Ectodermal cell (in vitro differentiated cells): Measurements from ENCODE around the gene SNAPIN.

ENCODE experiments used
- H3K27ac ChIP-seq: 2 replicates; pipeline ENCODE4 v1.7.0; 2013; ENCODE audit warnings: mild to moderate bottlenecking, low read depth, low read length; ENCODE audit not compliant: insufficient read depth, poor library complexity, severe bottlenecking
- H3K27me3 ChIP-seq: 2 replicates; pipeline ENCODE4 v1.7.0; 2013; ENCODE audit warnings: mild to moderate bottlenecking, low read length; ENCODE audit not compliant: insufficient read depth, control insufficient read depth, poor library complexity, severe bottlenecking
- H3K36me3 ChIP-seq: one replicate; pipeline ENCODE4 v1.7.0; 2013; ENCODE audit warnings: low read length; ENCODE audit not compliant: control insufficient read depth, insufficient read depth
- H3K4me1 ChIP-seq: one replicate; pipeline ENCODE4 v1.7.0; 2013; ENCODE audit warnings: low read length; ENCODE audit not compliant: control insufficient read depth, insufficient read depth
- H3K4me3 ChIP-seq: 2 replicates; pipeline ENCODE4 v1.7.0; 2013; ENCODE audit warnings: low read depth, low read length, control low read depth; ENCODE audit not compliant: insufficient read depth
- H3K9me3 ChIP-seq: 2 replicates; pipeline ENCODE4 v1.7.0; 2013; ENCODE audit warnings: mild to moderate bottlenecking, low read length, moderate library complexity; ENCODE audit not compliant: control insufficient read depth
- whole genome bisulfite sequencing, 2 experiments: methylation state at CpG; one replicate each; pipeline ENCODE4 v1.1.7; 2013; ENCODE audit warnings: missing lambda C conversion rate in 2 of 2; 5-methylcytosine and 5-hydroxymethylcytosine counted together

Gene SNAPIN

DNA sequence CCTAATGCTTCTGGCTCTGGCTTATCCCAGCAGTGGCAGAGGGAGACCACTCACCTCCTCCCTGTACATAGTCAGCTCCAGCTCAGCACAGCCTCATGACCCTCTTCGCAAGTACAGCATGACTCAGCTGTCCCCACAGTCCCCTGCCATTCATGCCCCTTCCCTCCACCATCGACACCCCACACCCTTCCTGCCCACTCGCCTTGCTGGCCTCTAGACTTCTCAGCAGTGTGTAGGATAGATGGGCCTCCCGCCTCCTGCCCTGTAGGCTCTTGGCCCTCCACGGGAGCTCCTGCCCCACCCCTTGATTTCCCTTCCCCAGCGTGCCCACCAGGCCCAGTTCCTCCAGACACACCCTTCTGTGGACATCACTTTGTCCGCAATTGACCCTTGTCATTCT, 29.8 kb downstream of the SNAPIN start:
- Histone ChIP-seq H3K36me3 (no peaks in the 10 kb centered on the region), H3K27me3 (no peaks in the 10 kb centered on the region)

DNA sequence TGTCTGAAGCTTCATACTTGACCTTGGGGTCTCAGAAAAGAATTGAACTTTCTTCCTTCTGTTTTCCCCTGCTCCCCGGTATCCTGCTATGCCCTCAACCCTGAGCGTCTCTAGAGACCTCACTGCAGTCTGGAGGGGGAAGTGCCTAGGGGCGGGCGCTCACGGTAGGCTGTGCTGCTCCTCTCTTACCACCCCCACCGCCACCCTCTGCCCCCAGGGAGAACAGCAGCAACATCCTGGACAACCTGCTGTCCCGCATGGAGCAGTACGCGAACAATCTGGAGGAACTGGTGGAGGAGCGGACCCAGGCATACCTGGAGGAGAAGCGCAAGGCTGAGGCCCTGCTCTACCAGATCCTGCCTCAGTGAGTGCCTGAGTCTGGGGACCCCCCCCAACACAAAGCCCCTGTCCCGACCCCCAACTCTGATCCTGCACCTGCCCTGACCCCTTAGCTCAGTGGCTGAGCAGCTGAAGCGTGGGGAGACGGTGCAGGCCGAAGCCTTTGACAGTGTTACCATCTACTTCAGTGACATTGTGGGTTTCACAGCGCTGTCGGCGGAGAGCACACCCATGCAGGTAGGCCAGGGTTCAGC, 30.3 kb downstream of the SNAPIN start:
- H3K27me3 ChIP-seq: no peaks in the 10 kb centered on the region
- 93 to 94% methylated on average over 18 of the region's 18 CpGs for WGBS, 2 experiments
- no peaks in the 10 kb centered on the region for H3K36me3 ChIP-seq
- peaks cover 4% of the 10 kb centered on the region for H3K4me1 ChIP-seq
- H3K4me3 ChIP-seq: no peak overlapping the region
- H3K9me3 ChIP-seq: no peaks in the 10 kb centered on the region
- no peak overlapping the region for H3K27ac ChIP-seq

More for the DNA sequence above, 29.8 kb downstream of the SNAPIN start:
- Histone ChIP-seq H3K4me1 (peaks cover 4% of the 10 kb centered on the region), H3K4me3 (no peak overlapping the region), H3K9me3 (no peaks in the 10 kb centered on the region), H3K27ac (no peak overlapping the region)
- 90 to 94% methylated on average over 7 of the region's 7 CpGs for WGBS, 2 experiments

DNA sequence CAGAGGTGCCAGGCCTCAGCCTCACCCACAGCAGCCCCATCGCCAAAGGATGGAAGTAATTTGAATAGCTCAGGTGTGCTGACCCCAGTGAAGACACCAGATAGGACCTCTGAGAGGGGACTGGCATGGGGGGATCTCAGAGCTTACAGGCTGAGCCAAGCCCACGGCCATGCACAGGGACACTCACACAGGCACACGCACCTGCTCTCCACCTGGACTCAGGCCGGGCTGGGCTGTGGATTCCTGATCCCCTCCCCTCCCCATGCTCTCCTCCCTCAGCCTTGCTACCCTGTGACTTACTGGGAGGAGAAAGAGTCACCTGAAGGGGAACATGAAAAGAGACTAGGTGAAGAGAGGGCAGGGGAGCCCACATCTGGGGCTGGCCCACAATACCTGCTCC, 35.0 kb downstream of the SNAPIN start:
- no peaks in the 10 kb centered on the region for H3K9me3 ChIP-seq
- no peaks in the 10 kb centered on the region for H3K36me3 ChIP-seq
- WGBS, 2 experiments: 84% methylated on average over 4 of the region's 4 CpGs
- no peak overlapping the region for H3K27ac ChIP-seq
- H3K4me1 ChIP-seq: peaks cover 8% of the 10 kb centered on the region
- no peaks in the 10 kb centered on the region for H3K27me3 ChIP-seq
- H3K4me3 ChIP-seq: no peak overlapping the region

DNA sequence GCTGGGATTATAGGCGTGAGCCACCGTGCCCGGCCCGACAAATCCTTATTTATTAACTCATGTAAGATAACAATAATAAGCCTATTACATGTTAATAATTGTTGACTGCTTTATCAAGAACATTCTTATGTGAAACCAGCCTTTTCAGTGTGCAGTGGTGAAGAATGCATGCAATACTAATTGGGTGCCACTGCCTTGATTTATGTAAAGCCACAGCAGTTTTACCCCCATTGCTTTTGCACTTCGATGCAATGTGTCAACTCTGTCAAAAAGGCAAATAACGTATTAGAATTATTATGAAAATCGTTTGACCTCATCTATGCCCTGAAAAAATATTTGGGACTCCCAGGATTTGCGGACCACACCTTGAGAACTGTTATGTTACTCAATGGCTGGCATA, 38.2 kb downstream of the SNAPIN start:
- Histone ChIP-seq H3K4me1 (peaks cover 8% of the 10 kb centered on the region), H3K4me3 (no peak overlapping the region), H3K36me3 (no peaks in the 10 kb centered on the region), H3K9me3 (no peaks in the 10 kb centered on the region), H3K27ac (no peak overlapping the region), H3K27me3 (no peaks in the 10 kb centered on the region)
- 89 to 92% methylated on average over 4 of the region's 8 CpGs for WGBS, 2 experiments

DNA sequence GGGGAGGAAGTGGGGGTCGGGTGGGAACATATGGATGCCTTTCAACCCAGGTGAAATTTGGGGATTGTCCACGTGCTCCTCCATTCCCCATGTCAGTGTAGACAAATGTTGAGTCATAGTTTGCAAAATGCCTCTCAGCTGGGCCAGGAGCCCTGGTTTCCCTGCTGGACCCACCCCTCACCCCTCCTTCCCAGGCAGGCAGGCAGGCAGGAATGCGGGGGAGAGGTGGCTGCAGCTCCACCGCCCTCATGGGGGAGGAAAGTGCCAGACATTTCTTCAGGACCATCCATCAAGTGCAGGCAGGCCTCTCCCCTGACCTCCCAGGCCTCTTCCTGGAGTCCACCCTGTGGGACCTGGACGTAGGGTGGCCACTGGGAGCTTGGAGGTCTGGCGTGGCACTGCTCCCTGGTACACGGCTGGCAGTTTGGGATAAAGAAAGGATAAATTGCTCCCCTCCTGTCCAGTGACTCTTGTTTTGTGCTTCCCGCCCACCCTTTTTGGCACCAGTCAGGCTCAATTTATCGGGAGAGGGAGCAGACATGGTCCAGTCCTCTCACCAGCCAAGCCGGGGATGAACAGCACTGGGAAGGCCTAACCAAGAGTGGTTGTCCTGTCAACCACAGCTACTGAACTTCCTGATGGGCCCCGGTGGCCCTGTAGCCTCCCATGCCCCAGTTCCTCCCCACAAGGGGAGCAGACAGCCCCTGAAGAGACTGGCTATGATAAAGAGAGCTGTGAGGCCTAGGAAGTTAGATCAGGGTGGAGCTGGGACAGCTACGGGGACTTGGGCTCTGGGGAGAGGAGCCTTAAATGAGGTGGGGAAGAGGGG, 38.9 kb downstream of the SNAPIN start:
- no peaks in the 10 kb centered on the region for H3K27me3 ChIP-seq
- H3K27ac ChIP-seq: peak overlapping the region; percentile 11
- no peaks in the 10 kb centered on the region for H3K9me3 ChIP-seq
- 61 to 66% methylated on average over 12 of the region's 12 CpGs for WGBS, 2 experiments
- no peaks in the 10 kb centered on the region for H3K36me3 ChIP-seq
- H3K4me3 ChIP-seq: no peak overlapping the region
- H3K4me1 ChIP-seq: peaks cover 8% of the 10 kb centered on the region

DNA sequence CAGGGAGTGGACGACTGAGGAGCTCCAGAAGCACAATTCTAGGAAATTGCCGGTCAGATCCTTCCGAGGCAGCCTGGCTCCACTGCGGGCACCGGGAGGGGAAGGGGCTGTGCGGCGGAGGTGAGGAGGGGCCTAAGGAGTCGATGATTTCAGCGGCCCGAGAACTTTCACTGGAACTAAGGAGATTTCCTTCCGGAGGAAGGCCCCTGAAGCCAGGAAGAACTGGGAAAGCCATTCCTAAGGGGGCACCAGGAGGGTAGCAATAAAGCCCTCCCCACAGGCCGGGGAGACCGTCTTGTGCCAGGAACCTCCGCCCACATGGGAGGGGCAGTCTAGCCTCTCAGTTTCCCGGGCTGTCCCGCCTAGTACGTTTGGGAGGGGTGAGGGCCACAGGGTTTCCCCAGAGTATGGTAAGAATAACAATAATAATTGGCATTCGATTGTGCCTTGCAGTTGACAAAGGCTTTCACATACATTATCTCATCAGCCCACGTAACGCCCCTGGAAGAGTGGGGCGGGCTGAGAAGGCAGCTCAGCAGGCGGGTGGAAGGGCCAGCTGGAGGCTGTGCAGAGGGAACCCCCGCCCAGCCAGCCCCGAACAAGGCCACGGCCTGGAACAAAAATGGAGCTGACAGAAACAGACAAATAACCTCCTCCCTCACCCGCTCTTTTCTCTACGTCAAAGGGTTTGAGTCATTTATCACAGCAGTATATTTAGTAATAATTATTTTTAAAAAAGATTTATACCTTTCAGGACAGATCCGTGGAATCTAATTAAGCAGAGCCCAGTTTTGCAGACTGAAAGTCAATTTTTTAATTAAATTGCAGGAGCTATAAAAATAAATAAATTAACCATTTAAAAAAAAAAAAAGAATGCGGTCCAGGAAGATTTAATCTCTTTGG, 39.8 kb downstream of the SNAPIN start:
- no peak overlapping the region for H3K4me3 ChIP-seq
- no peaks in the 10 kb centered on the region for H3K9me3 ChIP-seq
- H3K36me3 ChIP-seq: no peaks in the 10 kb centered on the region
- WGBS, 2 experiments: 28 to 34% methylated on average over 26 of the region's 29 CpGs
- H3K4me1 ChIP-seq: peaks cover 8% of the 10 kb centered on the region
- no peaks in the 10 kb centered on the region for H3K27me3 ChIP-seq
- H3K27ac ChIP-seq: peak overlapping the region; percentile 41

DNA sequence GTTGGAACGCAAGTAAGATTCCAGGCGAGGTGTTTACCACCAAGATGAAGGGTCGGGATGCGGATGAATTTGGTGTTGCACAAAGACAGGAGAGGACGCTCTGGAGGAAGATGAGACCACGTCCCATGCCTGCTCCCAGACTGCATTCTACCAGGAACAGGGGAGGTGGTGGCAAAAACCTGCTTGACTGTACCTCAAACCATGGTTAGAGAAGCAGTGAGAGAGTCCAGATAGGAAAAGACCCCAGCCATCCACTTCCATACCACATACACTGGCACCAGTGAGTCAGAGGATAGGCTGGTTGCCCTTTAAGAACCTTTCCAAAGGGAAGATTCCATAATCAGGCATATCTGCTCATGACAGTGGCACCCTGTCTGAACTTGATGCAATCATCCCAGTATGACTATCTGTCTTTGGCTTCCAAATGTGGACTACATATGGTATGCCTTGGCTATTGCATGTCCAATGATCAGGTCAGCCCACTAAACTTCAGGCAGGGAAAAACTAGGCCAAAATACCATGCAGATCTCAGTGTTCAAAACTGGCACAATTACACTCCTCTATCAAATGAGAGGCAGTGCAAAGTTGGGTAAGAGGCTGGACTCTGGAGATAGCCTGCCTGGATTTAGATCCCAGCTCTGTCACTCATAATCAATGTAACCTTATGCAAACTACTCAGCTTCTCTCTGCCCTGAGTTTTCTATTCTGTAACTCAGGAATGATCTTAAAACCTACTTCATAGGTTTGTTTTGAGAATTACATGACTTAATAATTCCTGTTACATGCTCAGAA, 40.6 kb downstream of the SNAPIN start:
- peaks cover 8% of the 10 kb centered on the region for H3K4me1 ChIP-seq
- H3K9me3 ChIP-seq: no peaks in the 10 kb centered on the region
- 97 to 99% methylated on average over 6 of the region's 6 CpGs for WGBS, 2 experiments
- H3K4me3 ChIP-seq: no peak overlapping the region
- H3K27me3 ChIP-seq: no peaks in the 10 kb centered on the region
- no peak overlapping the region for H3K27ac ChIP-seq
- no peaks in the 10 kb centered on the region for H3K36me3 ChIP-seq

DNA sequence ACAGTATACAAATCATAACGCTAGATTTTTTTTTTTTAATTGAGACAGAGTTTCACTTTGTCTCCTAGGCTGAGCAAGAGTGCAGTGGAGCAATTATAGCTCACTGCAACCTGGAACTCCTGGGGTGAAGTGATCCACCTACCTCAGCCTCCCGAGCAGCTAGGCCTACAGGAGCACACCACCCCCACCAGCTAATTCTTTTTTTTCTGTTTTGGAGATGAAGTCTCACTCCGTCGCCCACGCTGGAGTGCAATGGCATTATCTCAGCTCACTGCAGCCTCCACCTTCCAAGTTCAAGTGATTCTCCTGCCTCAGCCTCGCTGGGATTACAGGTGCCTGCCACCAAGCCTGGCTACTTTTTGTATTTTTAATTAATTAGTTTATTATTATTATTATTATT, 41.3 kb downstream of the SNAPIN start:
- no peaks in the 10 kb centered on the region for H3K36me3 ChIP-seq
- no peaks in the 10 kb centered on the region for H3K9me3 ChIP-seq
- H3K4me3 ChIP-seq: no peak overlapping the region
- peaks cover 8% of the 10 kb centered on the region for H3K4me1 ChIP-seq
- H3K27me3 ChIP-seq: no peaks in the 10 kb centered on the region
- no peak overlapping the region for H3K27ac ChIP-seq
- 86 to 93% methylated on average over 6 of the region's 6 CpGs for WGBS, 2 experiments

DNA sequence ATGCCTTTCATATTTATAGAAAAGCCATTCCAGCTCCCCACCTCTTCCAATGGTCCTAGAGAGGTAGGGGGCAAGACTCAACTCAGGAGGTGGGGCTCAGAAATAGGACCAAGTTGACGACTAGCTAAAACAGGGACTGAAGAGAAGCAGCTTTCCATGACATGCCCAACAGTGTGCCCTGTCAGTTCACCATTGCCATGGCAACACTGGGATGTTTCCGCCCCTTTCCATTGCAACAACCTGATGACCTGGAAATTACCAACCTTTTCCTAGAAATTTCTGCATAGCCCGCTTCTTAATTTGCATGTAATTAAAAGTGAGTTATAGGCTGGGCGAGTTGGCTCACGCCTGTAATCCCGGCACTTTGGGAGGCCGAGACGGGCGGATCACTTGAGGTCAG, 47.0 kb downstream of the SNAPIN start:
- H3K9me3 ChIP-seq: no peaks in the 10 kb centered on the region
- H3K27ac ChIP-seq: no peak overlapping the region
- H3K27me3 ChIP-seq: no peaks in the 10 kb centered on the region
- H3K4me1 ChIP-seq: no peaks in the 10 kb centered on the region
- H3K4me3 ChIP-seq: no peak overlapping the region
- 92 to 93% methylated on average over 9 of the region's 9 CpGs for WGBS, 2 experiments
- no peaks in the 10 kb centered on the region for H3K36me3 ChIP-seq
